Neural progenitor cell (in vitro differentiated cells): ENCODE measurements around the gene CHST12. TPM values are rescaled to one million over a fixed set of nuclear protein-coding genes. Genes with fewer than 3 reads are reported as not detected.
"Not testable (repeated sequence)": the region's sequence is repeated elsewhere in the genome, so short reads cannot be mapped to it uniquely, and the experiment has no call there.

Experiments used
- DNase-seq: peaks from one replicate; pipeline ENCODE4 v3.0.0-alpha.2; 2016; ENCODE audit warnings: low spot score
- H2AFZ ChIP-seq: fragments of 200-600 bp; sonication (generic); replicated peaks from 2 replicates; pipeline ENCODE4 v1.6.1; 2016; ENCODE audit warnings: antibody characterized with exemption
- H3F3A ChIP-seq: fragments of 200-600 bp; sonication (generic); 2 replicates; pipeline ENCODE4 v1.6.1; 2016; ENCODE audit warnings: antibody characterized with exemption, low read depth
- H3K27ac ChIP-seq: fragments of 200-600 bp; sonication (generic); 2 replicates; pipeline ENCODE4 v1.5.1; 2016; ENCODE audit warnings: mild to moderate bottlenecking
- H3K27me3 ChIP-seq: fragments of 200-600 bp; sonication (generic); 2 replicates; pipeline ENCODE4 v1.6.1; 2016; ENCODE audit warnings: mild to moderate bottlenecking, moderate library complexity
- H3K36me3 ChIP-seq: fragments of 200-600 bp; sonication (generic); 2 replicates; pipeline ENCODE4 v1.5.1; 2016
- H3K4me1 ChIP-seq: fragments of 200-600 bp; sonication (generic); 2 replicates; pipeline ENCODE4 v1.6.1; 2016; ENCODE audit warnings: mixed run types
- H3K4me2 ChIP-seq: fragments of 200-600 bp; sonication (generic); 2 replicates; pipeline ENCODE4 v1.6.1; 2016
- H3K4me3 ChIP-seq: fragments of 200-600 bp; sonication (generic); 2 replicates; pipeline ENCODE4 v1.5.1; 2016
- H3K79me2 ChIP-seq: fragments of 200-600 bp; sonication (generic); 2 replicates; pipeline ENCODE4 v1.6.1; 2016; ENCODE audit warnings: low read depth
- H3K9ac ChIP-seq: fragments of 200-600 bp; sonication (generic); 2 replicates; pipeline ENCODE4 v1.6.1; 2016
- H3K9me3 ChIP-seq: fragments of 200-600 bp; sonication (generic); 2 replicates; pipeline ENCODE4 v1.5.1; 2016; ENCODE audit warnings: low read depth
- H4K20me1 ChIP-seq: fragments of 200-600 bp; sonication (generic); 2 replicates; pipeline ENCODE4 v1.6.1; 2016; ENCODE audit warnings: low read depth
- H3K27ac Mint-ChIP-seq: 3 replicates; pipeline ENCODE4 v1.8.0; 2021; ENCODE audit warnings: mixed read lengths
- H3K27me3 Mint-ChIP-seq: 2 replicates; pipeline ENCODE4 v1.8.0; 2022; ENCODE audit warnings: low read depth, mild to moderate bottlenecking, inconsistent platforms, moderate library complexity, mixed read lengths; ENCODE audit not compliant: insufficient read depth
- H3K36me3 Mint-ChIP-seq: 3 replicates; pipeline ENCODE4 v1.8.0; 2021; ENCODE audit warnings: mixed read lengths
- H3K4me1 Mint-ChIP-seq: 3 replicates; pipeline ENCODE4 v1.8.0; 2021; ENCODE audit warnings: mixed read lengths
- H3K4me3 Mint-ChIP-seq: 3 replicates; pipeline ENCODE4 v1.8.0; 2021; ENCODE audit warnings: mild to moderate bottlenecking, moderate library complexity, mixed read lengths
- H3K9me3 Mint-ChIP-seq: 3 replicates; pipeline ENCODE4 v1.8.0; 2020; ENCODE audit warnings: mixed read lengths
- CTCF ChIP-seq: fragments of 200-600 bp; sonication (generic); IDR thresholded peaks from 2 replicates; pipeline ENCODE4 v1.5.1; 2017; ENCODE audit warnings: antibody characterized with exemption, mild to moderate bottlenecking
- EZH2 ChIP-seq: fragments of 200-600 bp; sonication (generic); IDR thresholded peaks from 2 replicates; pipeline ENCODE4 v1.6.1; 2017; ENCODE audit warnings: antibody characterized with exemption, mild to moderate bottlenecking, moderate library complexity
- EZH2phosphoT487 ChIP-seq: fragments of 200-600 bp; sonication (generic); IDR thresholded peaks from 2 replicates; pipeline ENCODE4 v1.6.1; 2017; ENCODE audit warnings: antibody characterized with exemption
- total RNA-seq: library from RNA; depleted of rRNA; stranded (reverse); fragments of >200 nt; gene quantifications from 2 replicates; pipeline ENCODE4 v1.2.3, GENCODE V29; 2015; ENCODE audit warnings: low replicate concordance

The CHST12 gene
- total RNA-seq, 1 donor from 2014 or later: 0.43 TPM

- Histone ChIP-seq H3K27ac (no peak overlapping the region), H3K36me3 (no peaks in the 10 kb centered on the region)
These were observed 12.7 kb downstream of the CHST12 start for GRCh38 chr7:2416063-2416462.

GRCh38 chr7:2416650-2417049 is 13.2 kb downstream of the CHST12 start:
- Histone ChIP-seq H3K4me2 (no peak overlapping the region), H3K79me2 (peaks cover 20% of the 10 kb centered on the region), H3K27ac (no peak overlapping the region), H2AFZ (no peak overlapping the region), H3K27me3 (no peaks in the 10 kb centered on the region), H3K36me3 (no peaks in the 10 kb centered on the region), H3K4me3 (no peak overlapping the region), H3K9me3 (no peaks in the 10 kb centered on the region), H3K4me1 (no peaks in the 10 kb centered on the region), H3F3A (peaks cover 6% of the 10 kb centered on the region), H3K9ac (no peak overlapping the region), H4K20me1 (peaks cover 4% of the 10 kb centered on the region)
- Mint-ChIP-seq H3K27me3 (peaks cover 3% of the 10 kb centered on the region), H3K27ac (no peak overlapping the region), H3K9me3 (no peaks in the 10 kb centered on the region), H3K4me1 (peaks cover 3% of the 10 kb centered on the region), H3K36me3 (peaks cover 8% of the 10 kb centered on the region), H3K4me3 (no peak overlapping the region)
- DNase-seq: no peak
- TF ChIP-seq EZH2phosphoT487 (no peak), EZH2 (no peak), CTCF (no peak)

More at GRCh38 chr7:2416063-2416462, 12.7 kb downstream of the CHST12 start:
- H3K9me3 Mint-ChIP-seq: no peaks in the 10 kb centered on the region
- Histone ChIP-seq H3K9me3 (no peaks in the 10 kb centered on the region), H3K4me2 (no peak overlapping the region), H3K79me2 (peaks cover 20% of the 10 kb centered on the region), H3F3A (peaks cover 6% of the 10 kb centered on the region), H4K20me1 (peaks cover 4% of the 10 kb centered on the region), H3K27me3 (no peaks in the 10 kb centered on the region), H2AFZ (no peak overlapping the region), H3K9ac (no peak overlapping the region), H3K4me1 (no peaks in the 10 kb centered on the region), H3K4me3 (no peak overlapping the region)
- H3K27me3 Mint-ChIP-seq: peaks cover 3% of the 10 kb centered on the region
- H3K4me1 Mint-ChIP-seq: peaks cover 3% of the 10 kb centered on the region
- no peak overlapping the region for H3K4me3 Mint-ChIP-seq
- no peak for DNase-seq
- H3K27ac Mint-ChIP-seq: no peak overlapping the region
- TF ChIP-seq EZH2phosphoT487 (no peak), CTCF (no peak), EZH2 (no peak)
- H3K36me3 Mint-ChIP-seq: peaks cover 8% of the 10 kb centered on the region

- H3K4me3 ChIP-seq, H3K36me3 Mint-ChIP-seq, H3K27me3 Mint-ChIP-seq, H3K27me3 ChIP-seq, H4K20me1 ChIP-seq, DNase-seq, H3K36me3 ChIP-seq, H3K27ac ChIP-seq, H3K4me2 ChIP-seq, H3K9me3 Mint-ChIP-seq, H3K9me3 ChIP-seq, H2AFZ ChIP-seq, H3K27ac Mint-ChIP-seq, H3K4me1 Mint-ChIP-seq, H3F3A ChIP-seq, H3K4me1 ChIP-seq, H3K4me3 Mint-ChIP-seq, H3K9ac ChIP-seq: not testable (repeated sequence)
- H3K79me2 ChIP-seq: peaks cover 20% of the 10 kb centered on the region
These were observed 13.8 kb downstream of the CHST12 start for GRCh38 chr7:2417178-2417577.

- Histone ChIP-seq H3K36me3 (no peaks in the 10 kb centered on the region), H3K4me2 (no peak overlapping the region), H3K4me1 (no peaks in the 10 kb centered on the region), H3K27ac (no peak overlapping the region), H4K20me1 (no peaks in the 10 kb centered on the region), H3K79me2 (peaks cover 20% of the 10 kb centered on the region), H2AFZ (no peak overlapping the region), H3K9me3 (no peaks in the 10 kb centered on the region), H3K27me3 (no peaks in the 10 kb centered on the region), H3K4me3 (no peak overlapping the region), H3K9ac (no peak overlapping the region), H3F3A (peaks cover 6% of the 10 kb centered on the region)
- Mint-ChIP-seq H3K36me3 (peaks cover 8% of the 10 kb centered on the region), H3K9me3 (no peaks in the 10 kb centered on the region), H3K4me1 (no peaks in the 10 kb centered on the region), H3K27ac (no peak overlapping the region), H3K4me3 (no peak overlapping the region), H3K27me3 (peaks cover 4% of the 10 kb centered on the region)
- DNase-seq: no peak
- TF ChIP-seq EZH2phosphoT487 (no peak), CTCF (no peak), EZH2 (no peak)
These were observed 14.6 kb downstream of the CHST12 start for GRCh38 chr7:2417981-2418481.
